Suprapubic skin (tissue), 3 donors: ENCODE results near the gene C3orf20.

ENCODE experiments used
- CTCF ChIP-seq, 2 donors: fragments of 200-600 bp in 1 of 2; fragments of 450-650 bp in 1 of 2; sonication (generic) in 1 of 2; IDR thresholded peaks; one replicate each; pipeline ENCODE4 v1.5.1; 2016 to 2019; ENCODE audit warnings: antibody characterized with exemption in 2 of 2, mild to moderate bottlenecking in 1 of 2, moderate library complexity in 1 of 2
- EP300 ChIP-seq: sonication (generic); formaldehyde crosslinking; IDR thresholded peaks from one replicate; pipeline ENCODE4 v1.6.1; 2017; ENCODE audit warnings: antibody characterized with exemption

- TF ChIP-seq CTCF (IDR thresholded peaks at IDR 0.05) (no peak), EP300 (no peak)
These were observed 133.7 kb downstream of the C3orf20 start for GRCh38 chr3:14808502-14809266.
